ENCODE measurements around the gene SERPINA5.

DNA sequence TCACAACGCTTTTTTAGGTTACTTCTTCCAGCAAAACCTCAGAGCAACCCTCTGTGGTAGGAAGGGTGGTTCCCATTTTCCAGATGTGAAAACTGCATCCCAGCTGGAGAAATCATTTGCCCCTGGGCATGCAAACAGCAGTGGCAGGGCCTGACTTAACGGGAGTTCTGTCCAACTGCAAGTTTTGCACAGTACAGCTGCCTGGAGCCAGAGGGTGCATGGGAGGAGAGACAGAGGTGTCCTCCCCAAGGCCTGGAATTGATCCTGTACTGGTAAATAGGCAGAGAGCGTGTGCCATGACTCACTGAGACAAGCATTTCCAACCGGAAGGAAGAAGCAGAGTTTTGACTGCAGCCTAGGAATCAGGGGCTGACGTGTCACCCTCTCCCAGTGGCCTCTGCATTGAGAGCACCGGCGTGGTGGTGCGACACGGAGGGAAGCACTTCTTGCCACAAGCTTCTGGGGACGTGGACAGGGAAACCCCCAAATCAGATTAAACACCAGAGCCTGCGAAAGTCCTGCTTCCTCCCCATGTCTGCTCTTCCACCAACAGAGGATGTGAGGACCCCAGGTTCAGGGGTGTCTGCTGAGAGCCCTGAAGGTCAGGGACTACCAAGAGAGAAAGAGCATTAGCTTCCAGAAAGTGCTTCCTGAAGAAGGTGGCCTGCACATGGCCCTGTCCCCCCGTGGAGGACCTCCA lies 39.0 kb upstream of the SERPINA5 start:
- TF ChIP-seq NFRKB (IDR thresholded peaks at IDR 0.05), result no peak
- no peak for TF ChIP-seq BHLHE40 (IDR thresholded peaks at IDR 0.05; ENCODE audit: borderline replicate concordance)
- TF ChIP-seq SUZ12 (IDR thresholded peaks at IDR 0.05), result no peak

Data from HEK293T (cell line).